Measurements from ENCODE around the gene PLXNB3. TPM values are rescaled to one million over a fixed set of nuclear protein-coding genes. Genes with fewer than 3 reads are reported as not detected.

PLXNB3 gene
- total and polyA plus RNA-seq, 2 of the 13 experiments (the other 11 are each of a cell fraction or from before 2014, with no cell fraction given) = 3.0 to 6.9 TPM

DNA sequence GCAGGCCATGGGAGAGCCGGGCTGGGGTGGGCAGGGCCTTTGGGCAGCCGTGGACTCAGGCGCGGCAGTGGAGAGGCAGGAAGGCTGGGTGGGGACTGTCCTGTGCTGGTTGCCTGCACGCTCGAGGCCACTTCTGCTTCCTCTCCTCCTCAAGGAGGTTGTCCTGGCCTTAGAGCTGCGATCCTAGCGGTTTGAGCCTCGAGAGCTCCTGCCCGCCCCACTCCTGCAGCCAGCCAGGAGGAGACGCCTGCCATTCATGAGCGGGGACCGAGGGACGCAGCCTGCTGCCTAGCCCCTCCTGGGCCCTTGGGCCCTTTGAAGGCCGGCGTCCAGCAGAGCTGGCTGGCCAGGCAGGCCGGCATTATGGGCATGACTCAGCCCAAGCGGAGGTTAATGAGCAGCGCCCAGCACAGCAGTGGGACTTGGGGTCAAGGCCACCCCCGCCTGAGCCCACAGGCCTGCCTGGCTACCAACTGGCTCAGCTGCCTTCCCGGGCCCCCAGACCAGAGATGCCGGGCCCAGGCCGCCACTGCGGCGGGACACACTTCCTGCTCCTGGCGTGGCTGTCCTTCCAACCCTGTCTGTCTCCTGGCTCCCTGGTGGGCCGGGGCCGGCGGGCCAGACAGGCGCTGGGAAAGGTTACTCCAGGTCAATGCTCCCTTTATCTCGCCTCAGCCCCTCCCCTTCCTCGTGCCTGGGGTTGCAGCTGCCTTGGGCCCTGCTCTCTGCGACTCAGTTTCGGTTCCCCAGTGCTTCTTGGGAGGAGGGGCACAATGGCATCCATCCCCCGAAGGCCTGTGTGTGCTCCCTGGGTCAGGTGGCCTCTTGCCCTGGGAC lies 37.5 kb upstream of the PLXNB3 start (continued):
- TF ChIP-seq, protein P1, sequence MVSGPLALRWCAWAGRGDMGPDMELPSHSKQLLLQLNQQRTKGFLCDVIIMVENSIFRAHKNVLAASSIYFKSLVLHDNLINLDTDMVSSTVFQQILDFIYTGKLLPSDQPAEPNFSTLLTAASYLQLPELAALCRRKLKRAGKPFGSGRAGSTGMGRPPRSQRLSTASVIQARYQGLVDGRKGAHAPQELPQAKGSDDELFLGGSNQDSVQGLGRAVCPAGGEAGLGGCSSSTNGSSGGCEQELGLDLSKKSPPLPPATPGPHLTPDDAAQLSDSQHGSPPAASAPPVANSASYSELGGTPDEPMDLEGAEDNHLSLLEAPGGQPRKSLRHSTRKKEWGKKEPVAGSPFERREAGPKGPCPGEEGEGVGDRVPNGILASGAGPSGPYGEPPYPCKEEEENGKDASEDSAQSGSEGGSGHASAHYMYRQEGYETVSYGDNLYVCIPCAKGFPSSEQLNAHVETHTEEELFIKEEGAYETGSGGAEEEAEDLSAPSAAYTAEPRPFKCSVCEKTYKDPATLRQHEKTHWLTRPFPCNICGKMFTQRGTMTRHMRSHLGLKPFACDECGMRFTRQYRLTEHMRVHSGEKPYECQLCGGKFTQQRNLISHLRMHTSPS (CRISPR knock-in tag; IDR thresholded peaks at IDR 0.05; ENCODE audit: low read depth) = peak; percentile 66
- TF ChIP-seq ATF7-NPFF (CRISPR knock-in tag; IDR thresholded peaks at IDR 0.05; ENCODE audit: low read depth) = peak; percentile 35; the same call in 1 of the 2 replicates
- TF ChIP-seq, protein P2, sequence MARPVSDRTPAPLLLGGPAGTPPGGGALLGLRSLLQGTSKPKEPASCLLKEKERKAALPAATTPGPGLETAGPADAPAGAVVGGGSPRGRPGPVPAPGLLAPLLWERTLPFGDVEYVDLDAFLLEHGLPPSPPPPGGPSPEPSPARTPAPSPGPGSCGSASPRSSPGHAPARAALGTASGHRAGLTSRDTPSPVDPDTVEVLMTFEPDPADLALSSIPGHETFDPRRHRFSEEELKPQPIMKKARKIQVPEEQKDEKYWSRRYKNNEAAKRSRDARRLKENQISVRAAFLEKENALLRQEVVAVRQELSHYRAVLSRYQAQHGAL (CRISPR knock-in tag; IDR thresholded peaks at IDR 0.05; ENCODE audit: not compliant biosample characterization) = no peak
- no peak for TF ChIP-seq ZNF530 (CRISPR knock-in tag; IDR thresholded peaks at IDR 0.05; ENCODE audit: low read depth)
- TF ChIP-seq SSRP1 (CRISPR knock-in tag; IDR thresholded peaks at IDR 0.05) = no peak
- TF ChIP-seq ZNF558 (CRISPR knock-in tag; IDR thresholded peaks at IDR 0.05; ENCODE audit: borderline replicate concordance) = no peak
- TF ChIP-seq ZNF547 (CRISPR knock-in tag; IDR thresholded peaks at IDR 0.05) = no peak; the same call in 1 of the 2 replicates
- no peak for TF ChIP-seq ZXDC (CRISPR knock-in tag; IDR thresholded peaks at IDR 0.05)
- no peak; the same call in 1 of the 2 replicates for TF ChIP-seq ZC3H4 (CRISPR knock-in tag; IDR thresholded peaks at IDR 0.05; ENCODE audit: borderline replicate concordance)
- no peak; the same call in 1 of the 2 replicates for TF ChIP-seq NAIF1 (CRISPR knock-in tag; IDR thresholded peaks at IDR 0.05; ENCODE audit: borderline replicate concordance)
- no peak for TF ChIP-seq CCDC6 (CRISPR knock-in tag; IDR thresholded peaks at IDR 0.05)
- TF ChIP-seq ZNF432 (CRISPR knock-in tag; IDR thresholded peaks at IDR 0.05; ENCODE audit: borderline replicate concordance) = no peak
- no peak for TF ChIP-seq ZNF180 (CRISPR knock-in tag; IDR thresholded peaks at IDR 0.05; ENCODE audit: borderline replicate concordance, low read depth)
- TF ChIP-seq IRF2 (CRISPR knock-in tag; IDR thresholded peaks at IDR 0.05) = no peak
- no peak for TF ChIP-seq ZMYM3 (CRISPR knock-in tag; IDR thresholded peaks at IDR 0.05)
- TF ChIP-seq SMAD9 (CRISPR knock-in tag; IDR thresholded peaks at IDR 0.05) = no peak
- TF ChIP-seq ZNF543 (CRISPR knock-in tag; IDR thresholded peaks at IDR 0.05) = 0 out of 2 replicates have a peak, but pooled peaks have one; percentile 27
- TF ChIP-seq MED1 (CRISPR knock-in tag; IDR thresholded peaks at IDR 0.05) = peak; percentile 80
- peak; percentile 2 for TF ChIP-seq TEAD3 (CRISPR knock-in tag; optimal IDR thresholded peaks at IDR 0.05; ENCODE audit: borderline replicate concordance)
- peak; percentile 28; the same call in 1 of the 2 replicates for TF ChIP-seq ZNF232 (CRISPR knock-in tag; IDR thresholded peaks at IDR 0.05; ENCODE audit: borderline replicate concordance)
- TF ChIP-seq, protein P3, sequence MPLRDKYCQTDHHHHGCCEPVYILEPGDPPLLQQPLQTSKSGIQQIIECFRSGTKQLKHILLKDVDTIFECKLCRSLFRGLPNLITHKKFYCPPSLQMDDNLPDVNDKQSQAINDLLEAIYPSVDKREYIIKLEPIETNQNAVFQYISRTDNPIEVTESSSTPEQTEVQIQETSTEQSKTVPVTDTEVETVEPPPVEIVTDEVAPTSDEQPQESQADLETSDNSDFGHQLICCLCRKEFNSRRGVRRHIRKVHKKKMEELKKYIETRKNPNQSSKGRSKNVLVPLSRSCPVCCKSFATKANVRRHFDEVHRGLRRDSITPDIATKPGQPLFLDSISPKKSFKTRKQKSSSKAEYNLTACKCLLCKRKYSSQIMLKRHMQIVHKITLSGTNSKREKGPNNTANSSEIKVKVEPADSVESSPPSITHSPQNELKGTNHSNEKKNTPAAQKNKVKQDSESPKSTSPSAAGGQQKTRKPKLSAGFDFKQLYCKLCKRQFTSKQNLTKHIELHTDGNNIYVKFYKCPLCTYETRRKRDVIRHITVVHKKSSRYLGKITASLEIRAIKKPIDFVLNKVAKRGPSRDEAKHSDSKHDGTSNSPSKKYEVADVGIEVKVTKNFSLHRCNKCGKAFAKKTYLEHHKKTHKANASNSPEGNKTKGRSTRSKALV (CRISPR knock-in tag; IDR thresholded peaks at IDR 0.05) = no peak
- TF ChIP-seq JDP2 (CRISPR knock-in tag; IDR thresholded peaks at IDR 0.05; ENCODE audit: borderline replicate concordance) = no peak
- no peak for TF ChIP-seq AGO1 (IDR thresholded peaks at IDR 0.05; ENCODE audit: low read depth, low read length, poor library complexity, severe bottlenecking)

Data from HepG2 (cell line).